HL-60 (cell line): Measurements from ENCODE around the gene TAF13.
A peak's percentile ranks its signal among the peaks of the same experiment; 100 is the strongest.

Experiments
- DNase-seq, 2 experiments: peaks; one replicate each; pipeline ENCODE4 v3.0.0-alpha.2; 2010 to 2020; ENCODE audit warnings: low read depth in 1 of 2, low spot score in 1 of 2
- H3K27ac ChIP-seq: fragments of 250-450 bp; sonication (Bioruptor Pico); replicated peaks from 2 replicates; pipeline ENCODE4 v1.5.1; 2020; ENCODE audit warnings: mild to moderate bottlenecking, moderate library complexity
- H3K27me3 ChIP-seq: fragments of 250-450 bp; sonication (Bioruptor Pico); 2 replicates; pipeline ENCODE4 v1.5.1; 2021; ENCODE audit warnings: mild to moderate bottlenecking, moderate library complexity; ENCODE audit not compliant: insufficient read depth, poor library complexity, severe bottlenecking
- H3K4me3 ChIP-seq: replicated peaks from 2 replicates; pipeline ENCODE4 v1.5.1; 2011; ENCODE audit warnings: mild to moderate bottlenecking, control low read depth, low read length; ENCODE audit not compliant: insufficient read depth
- CTCF ChIP-seq: IDR thresholded peaks from one replicate; pipeline ENCODE4 v1.5.1; 2011; ENCODE audit warnings: low read length, control low read depth, inconsistent platforms; ENCODE audit not compliant: insufficient read depth
- GABPA ChIP-seq: IDR thresholded peaks from 2 replicates; pipeline ENCODE4 v1.6.1; 2012; ENCODE audit warnings: low read depth
- POLR2AphosphoS5 ChIP-seq: IDR thresholded peaks from 2 replicates; pipeline ENCODE4 v1.6.1; 2012; ENCODE audit warnings: low read depth
- SPI1 ChIP-seq: IDR thresholded peaks from 2 replicates; pipeline ENCODE4 v1.6.1; 2012; ENCODE audit warnings: low read depth, mild to moderate bottlenecking, borderline replicate concordance
- long read RNA-seq: library from polyadenylated mRNA; unstranded; transcript quantifications from one replicate; pipeline ENCODE4 v2.0.0, GENCODE V29; 2020
- TF ChIP-seq, protein P1 (sequence below): IDR thresholded peaks from 2 replicates; pipeline ENCODE4 v1.6.1; 2012; ENCODE audit warnings: low read depth; ENCODE audit not compliant: insufficient replicate concordance

The TAF13 gene, protein sequence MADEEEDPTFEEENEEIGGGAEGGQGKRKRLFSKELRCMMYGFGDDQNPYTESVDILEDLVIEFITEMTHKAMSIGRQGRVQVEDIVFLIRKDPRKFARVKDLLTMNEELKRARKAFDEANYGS
- long read RNA-seq: 0 reads

DNA sequence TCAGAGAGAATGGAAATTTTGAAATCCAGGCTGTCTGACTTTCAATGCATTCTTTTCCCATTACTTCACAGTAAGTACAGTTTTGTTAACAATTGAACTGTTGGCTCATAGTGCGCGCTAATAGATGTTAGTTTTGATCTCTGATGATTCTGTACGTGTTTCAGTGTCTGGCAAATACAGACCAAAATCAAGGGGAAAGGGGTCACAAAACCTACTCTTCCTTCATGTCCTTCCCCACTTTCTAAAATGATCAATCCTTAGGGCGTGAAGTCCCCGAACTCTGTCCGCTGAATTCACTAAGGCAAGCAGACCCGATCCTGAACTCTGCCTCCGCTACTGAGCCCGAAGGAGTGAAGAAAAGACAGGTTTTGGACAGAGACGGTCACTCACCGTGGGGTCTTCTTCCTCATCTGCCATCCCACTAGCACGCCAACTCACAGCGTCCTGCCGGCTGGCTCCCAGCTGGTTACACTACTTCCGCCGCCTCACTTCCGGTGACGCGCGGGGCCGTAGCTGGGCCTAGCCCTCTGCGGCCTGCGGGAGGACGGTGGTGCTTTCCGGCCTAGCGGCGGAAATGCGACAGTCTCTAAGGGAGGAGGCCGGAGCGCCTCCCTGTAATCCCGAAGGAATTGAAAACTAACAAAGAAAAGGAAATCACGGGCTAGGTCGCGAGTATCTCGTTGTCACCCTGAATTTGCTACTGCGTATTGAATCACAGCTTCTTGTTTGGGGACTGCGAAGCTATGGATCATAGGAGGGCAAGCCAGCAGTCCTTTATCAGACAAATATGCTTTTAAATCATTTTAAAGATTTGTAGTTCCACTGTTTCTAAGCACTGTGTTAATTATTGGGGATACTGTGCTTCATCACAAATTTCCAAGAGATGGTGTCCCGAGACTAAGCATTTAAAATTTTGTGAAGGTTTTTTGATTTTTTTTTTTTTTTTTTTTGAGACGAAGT is at the start of gene TAF13:
TSS of gene TAF13 (minus strand) at position 473 of the 960 bp plus-strand sequence. CDS start at position 417, 56 bp downstream.
- Histone ChIP-seq H3K27me3 (no peaks in the 10 kb centered on the region), H3K4me3 (peak within 1 kb of the TSS; percentile 54), H3K27ac (peak within 1 kb of the TSS; percentile 70)
- TF ChIP-seq CTCF (no peak), SPI1 (no peak; the same call in 1 of the 2 replicates), POLR2AphosphoS5 (peak; percentile 90), GABPA (peak; percentile 94)
- TF ChIP-seq, protein P1, sequence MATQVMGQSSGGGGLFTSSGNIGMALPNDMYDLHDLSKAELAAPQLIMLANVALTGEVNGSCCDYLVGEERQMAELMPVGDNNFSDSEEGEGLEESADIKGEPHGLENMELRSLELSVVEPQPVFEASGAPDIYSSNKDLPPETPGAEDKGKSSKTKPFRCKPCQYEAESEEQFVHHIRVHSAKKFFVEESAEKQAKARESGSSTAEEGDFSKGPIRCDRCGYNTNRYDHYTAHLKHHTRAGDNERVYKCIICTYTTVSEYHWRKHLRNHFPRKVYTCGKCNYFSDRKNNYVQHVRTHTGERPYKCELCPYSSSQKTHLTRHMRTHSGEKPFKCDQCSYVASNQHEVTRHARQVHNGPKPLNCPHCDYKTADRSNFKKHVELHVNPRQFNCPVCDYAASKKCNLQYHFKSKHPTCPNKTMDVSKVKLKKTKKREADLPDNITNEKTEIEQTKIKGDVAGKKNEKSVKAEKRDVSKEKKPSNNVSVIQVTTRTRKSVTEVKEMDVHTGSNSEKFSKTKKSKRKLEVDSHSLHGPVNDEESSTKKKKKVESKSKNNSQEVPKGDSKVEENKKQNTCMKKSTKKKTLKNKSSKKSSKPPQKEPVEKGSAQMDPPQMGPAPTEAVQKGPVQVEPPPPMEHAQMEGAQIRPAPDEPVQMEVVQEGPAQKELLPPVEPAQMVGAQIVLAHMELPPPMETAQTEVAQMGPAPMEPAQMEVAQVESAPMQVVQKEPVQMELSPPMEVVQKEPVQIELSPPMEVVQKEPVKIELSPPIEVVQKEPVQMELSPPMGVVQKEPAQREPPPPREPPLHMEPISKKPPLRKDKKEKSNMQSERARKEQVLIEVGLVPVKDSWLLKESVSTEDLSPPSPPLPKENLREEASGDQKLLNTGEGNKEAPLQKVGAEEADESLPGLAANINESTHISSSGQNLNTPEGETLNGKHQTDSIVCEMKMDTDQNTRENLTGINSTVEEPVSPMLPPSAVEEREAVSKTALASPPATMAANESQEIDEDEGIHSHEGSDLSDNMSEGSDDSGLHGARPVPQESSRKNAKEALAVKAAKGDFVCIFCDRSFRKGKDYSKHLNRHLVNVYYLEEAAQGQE: peak; percentile 48
- DNase-seq: peak; percentile 89 to 93

GRCh38 chr1:109120356-109120755 is 44.6 kb upstream of the TAF13 start:
- Histone ChIP-seq H3K27me3 (no peaks in the 10 kb centered on the region), H3K4me3 (no peak overlapping the region), H3K27ac (no peak overlapping the region)
- no peak for TF ChIP-seq POLR2AphosphoS5
- TF ChIP-seq CTCF: no peak
- no peak for TF ChIP-seq SPI1
- TF ChIP-seq GABPA: no peak
- TF ChIP-seq, protein P1: no peak
- DNase-seq: no peak

- TF ChIP-seq, protein P1: no peak
- TF ChIP-seq CTCF: no peak
- TF ChIP-seq SPI1: no peak
- no peak for TF ChIP-seq GABPA
- no peak for TF ChIP-seq POLR2AphosphoS5
- Histone ChIP-seq H3K27ac (no peak overlapping the region), H3K27me3 (peaks cover 18% of the 10 kb centered on the region), H3K4me3 (no peak overlapping the region)
- no peak for DNase-seq
Measured at GRCh38 chr1:109118089-109118488, 42.3 kb upstream of the TAF13 start.
